Stomach (tissue), 9 donors: Measurements from ENCODE around the gene CAPN14. TPM values are rescaled to one million over a fixed set of nuclear protein-coding genes. Genes with fewer than 3 reads are reported as not detected.
A peak's percentile ranks its signal among the peaks of the same experiment; 100 is the strongest.

Experiments
- DNase-seq, 2 donors: peaks; one replicate each; pipeline versions ENCODE4 v3.0.0 to v3.0.0-alpha.2; 2013 to 2019
- H3K27ac ChIP-seq, 5 donors: fragments of 200-600 bp in 4 of 5; sonication (generic) in 4 of 5; one replicate each; pipeline ENCODE4 v1.5.1; 2013 to 2019; ENCODE audit warnings: mild to moderate bottlenecking in 1 of 5, moderate library complexity in 1 of 5
- H3K27me3 ChIP-seq, 3 donors: fragments of 200-600 bp; sonication (generic); one replicate each; pipeline ENCODE4 v1.5.1; 2017 to 2019; ENCODE audit warnings: mixed run types in 1 of 3
- H3K36me3 ChIP-seq, 4 donors: fragments of 200-600 bp; sonication (generic); 1 replicate in 3 of 4; 2 replicates in 1 of 4; pipeline ENCODE4 v1.5.1; 2016 to 2019
- H3K4me1 ChIP-seq, 4 donors: fragments of 200-600 bp; sonication (generic); one replicate each; pipeline ENCODE4 v1.5.1; 2016 to 2019
- H3K4me3 ChIP-seq, 4 donors: fragments of 200-600 bp; sonication (generic) in 3 of 4; one replicate each; pipeline ENCODE4 v1.5.1; 2016 to 2019; ENCODE audit warnings: mild to moderate bottlenecking in 1 of 4
- H3K9me3 ChIP-seq, 4 donors: fragments of 200-600 bp; sonication (generic); one replicate each; pipeline ENCODE4 v1.5.1; 2016 to 2019
- CTCF ChIP-seq, 7 experiments: fragments of 450-650 bp in 4 of 7; fragments of 200-600 bp in 3 of 7; sonication (generic) in 3 of 7; IDR thresholded peaks; one replicate each; pipeline ENCODE4 v1.5.1; 2016 to 2019; ENCODE audit warnings: antibody characterized with exemption in 7 of 7, control low read depth in 2 of 7, mild to moderate bottlenecking in 1 of 7
- EP300 ChIP-seq: sonication (generic); formaldehyde crosslinking; IDR thresholded peaks from one replicate; pipeline ENCODE4 v1.6.1; 2017; ENCODE audit warnings: antibody characterized with exemption
- POLR2A ChIP-seq, 4 donors: fragments of 450-650 bp; IDR thresholded peaks; one replicate each; pipeline ENCODE4 v1.6.1; 2016; ENCODE audit warnings: antibody characterized with exemption in 4 of 4, control low read depth in 2 of 4, mild to moderate bottlenecking in 1 of 4, moderate library complexity in 1 of 4
- POLR2AphosphoS5 ChIP-seq, 3 donors: sonication (generic); formaldehyde crosslinking; IDR thresholded peaks; one replicate each; pipeline ENCODE4 v1.6.1; 2016; ENCODE audit warnings: antibody characterized with exemption in 3 of 3
- WGBS, 5 donors: extraction: QIAGEN DNeasy Blood & Tissue Kit in 3 of 5; methylation state at CpG; one replicate each; pipeline versions ENCODE4 v1.1.5 to v1.1.7; 2013 to 2018; 5-methylcytosine and 5-hydroxymethylcytosine counted together
- intact Hi-C: fragments of 100-400 bp; cut with DNase I; formaldehyde crosslinking; loops from one replicate; pipeline ENCODE4 v1.15.1; 2023; ENCODE audit warnings: low total_unique reads
- polyA plus RNA-seq, 3 donors: library from polyadenylated mRNA; stranded (reverse); fragments of 200-250 nt; gene quantifications; one replicate each; pipeline ENCODE4 v1.2.3, GENCODE V29; 2013
- total RNA-seq, 5 donors: library from RNA; depleted of rRNA; stranded (reverse); fragments of >200 nt; gene quantifications; one replicate each; pipeline versions ENCODE4 v1.1.0 to v1.2.3, GENCODE V29; 2014 to 2016
- donor health status: healthy with polysubstance abuse.
- donor health status: Bipolar disorder and iron deficiency.
- donor health status: healthy.

Gene CAPN14
- total and polyA plus RNA-seq, 8 donors = 0.06 to 66.0 (median 1.3) TPM; not detected in 5

DNA sequence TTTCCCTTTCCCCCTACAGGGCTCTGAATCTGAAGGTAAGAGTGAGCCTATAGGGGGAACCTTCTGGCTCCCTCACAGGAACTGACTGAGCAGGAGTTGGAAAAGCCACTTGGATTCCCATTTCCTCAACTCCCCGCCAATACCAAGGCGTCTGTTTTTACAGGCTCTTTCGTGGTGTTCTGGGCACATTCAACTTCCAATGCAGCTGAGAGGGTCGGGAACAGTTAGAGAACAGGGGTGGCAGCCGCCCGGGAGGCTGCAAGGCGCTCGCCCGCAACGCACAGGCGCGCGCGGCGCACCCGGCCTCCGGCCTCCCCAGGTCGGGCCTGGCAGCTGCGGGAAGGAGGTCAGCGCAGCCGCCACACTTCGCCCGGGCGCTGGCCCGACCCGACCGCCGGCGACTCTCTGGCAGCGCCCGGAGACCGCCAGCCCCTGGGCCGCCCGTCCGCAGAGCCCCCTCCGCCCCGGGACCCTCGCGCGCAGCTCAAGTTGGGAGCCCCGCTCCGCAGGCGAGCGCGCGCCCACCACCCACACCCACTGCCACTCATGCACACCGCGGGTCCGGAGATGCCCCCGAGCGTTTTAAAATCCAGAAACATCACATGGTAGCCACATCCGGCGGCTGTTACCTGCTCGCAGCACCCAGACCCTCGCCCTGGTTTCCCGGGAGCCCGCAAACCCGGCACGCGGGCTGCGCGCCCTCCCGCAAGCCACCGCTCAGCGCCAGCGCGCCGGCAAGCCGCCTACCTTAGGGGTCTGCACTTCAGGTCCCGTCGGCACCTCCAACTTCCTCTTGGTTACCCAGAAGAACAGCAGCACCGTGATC is 79.9 kb downstream of the CAPN14 start:
- no peaks in the 10 kb centered on the region for H3K36me3 ChIP-seq
- H3K4me1 ChIP-seq = peaks cover 14 to 25% (median 20%) of the 10 kb centered on the region in 4 donors
- TF ChIP-seq EP300 (no peak), POLR2AphosphoS5 (IDR thresholded peaks at IDR 0.05) (no peak), POLR2A (IDR thresholded peaks at IDR 0.05) (no peak), CTCF (IDR thresholded peaks at IDR 0.05) (no peak)
- peak overlapping the region in 1 of 5 donors; percentile 10 for H3K27ac ChIP-seq
- intact Hi-C loops = no loop called here
- peak in 1 of 2 donors; percentile 32 for DNase-seq
- 1 to 3% (median 1%) methylated on average over 38 to 72 of the region's 72 CpGs for WGBS, 5 donors
- peak overlapping the region; percentile 47 to 69 (median 62) for H3K4me3 ChIP-seq
- H3K27me3 ChIP-seq = peaks cover 4 to 66% (median 33%) of the 10 kb centered on the region in 3 donors
- H3K9me3 ChIP-seq = no peaks in the 10 kb centered on the region

DNA sequence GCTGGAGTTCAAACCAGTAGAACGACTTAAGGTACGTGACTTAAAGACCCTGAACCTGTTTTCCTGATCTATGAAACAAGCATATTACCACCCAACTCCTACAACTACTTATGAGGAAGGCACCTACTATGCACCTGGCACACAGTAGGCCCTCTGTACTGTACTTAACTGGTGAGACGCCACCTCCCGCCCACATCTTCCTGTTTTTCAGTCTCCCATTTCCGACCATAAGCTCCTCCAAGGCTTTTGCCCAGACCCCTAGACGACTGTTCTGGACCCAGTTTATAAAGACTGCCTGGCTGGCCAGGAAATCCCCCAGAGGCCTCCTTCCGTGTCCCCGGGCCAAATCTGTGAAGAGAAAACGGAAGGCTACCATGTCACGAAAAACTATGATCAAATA is 80.6 kb downstream of the CAPN14 start:
- Histone ChIP-seq H3K27me3 (peaks cover 4 to 73% (median 33%) of the 10 kb centered on the region in 3 donors), H3K4me3 (peak overlapping the region in 2 of 4 donors; percentile 69), H3K27ac (no peak overlapping the region), H3K36me3 (no peaks in the 10 kb centered on the region), H3K4me1 (peaks cover 14 to 25% (median 20%) of the 10 kb centered on the region in 4 donors), H3K9me3 (no peaks in the 10 kb centered on the region)
- TF ChIP-seq POLR2A (IDR thresholded peaks at IDR 0.05) (no peak), EP300 (no peak), CTCF (IDR thresholded peaks at IDR 0.05) (no peak), POLR2AphosphoS5 (IDR thresholded peaks at IDR 0.05) (no peak)
- intact Hi-C loops = no loop called here
- DNase-seq = no peak
- WGBS, 5 donors = 35 to 53% (median 47%) methylated on average over 10 of the region's 10 CpGs

GRCh38 chr2:31136000-31136399 is 81.3 kb downstream of the CAPN14 start:
- TF ChIP-seq EP300 (no peak), POLR2AphosphoS5 (IDR thresholded peaks at IDR 0.05) (no peak), CTCF (IDR thresholded peaks at IDR 0.05) (no peak)
- Histone ChIP-seq H3K36me3 (no peaks in the 10 kb centered on the region), H3K9me3 (no peaks in the 10 kb centered on the region), H3K27me3 (peaks cover 4 to 69% (median 33%) of the 10 kb centered on the region in 3 donors), H3K27ac (no peak overlapping the region), H3K4me1 (peaks cover 14 to 25% (median 20%) of the 10 kb centered on the region in 4 donors), H3K4me3 (no peak overlapping the region)
- no peak for DNase-seq
- WGBS, 5 donors = 55 to 71% (median 62%) methylated on average over 3 of the region's 3 CpGs
- intact Hi-C loops = no loop called here

DNA sequence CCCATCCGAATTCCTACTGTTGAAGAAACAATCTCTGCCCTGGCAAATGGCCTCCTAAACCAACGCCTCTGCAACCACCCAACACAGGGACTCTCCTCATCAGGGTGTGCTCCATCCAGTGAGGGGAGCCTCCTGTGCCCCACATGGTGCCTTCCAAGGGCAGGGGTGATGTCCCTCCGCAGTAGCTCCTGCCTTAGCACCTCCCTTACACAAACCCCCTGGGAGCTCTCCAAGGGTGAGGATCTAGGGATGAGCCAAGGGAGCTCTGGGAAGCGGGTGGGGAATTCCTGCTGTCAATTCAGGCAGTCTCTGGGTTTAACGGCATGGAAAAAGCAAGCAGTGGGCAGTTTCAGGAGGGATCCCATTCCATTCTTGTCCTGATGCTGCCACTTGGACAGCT is 82.8 kb downstream of the CAPN14 start:
- Histone ChIP-seq H3K36me3 (no peaks in the 10 kb centered on the region), H3K9me3 (no peaks in the 10 kb centered on the region), H3K4me1 (peaks cover 14 to 25% (median 20%) of the 10 kb centered on the region in 4 donors), H3K27me3 (peaks cover 4 to 69% (median 33%) of the 10 kb centered on the region in 3 donors), H3K4me3 (no peak overlapping the region), H3K27ac (no peak overlapping the region)
- no peak for TF ChIP-seq CTCF (IDR thresholded peaks at IDR 0.05)
- no peak for TF ChIP-seq EP300
- 75 to 86% (median 81%) methylated on average over 4 to 5 of the region's 5 CpGs for WGBS, 5 donors
- intact Hi-C loops = no loop called here
- no peak for DNase-seq
